GM19455 (cell line): ENCODE measurements around the gene PARD3B.

Experiments
- ATAC-seq: cut with Tn5 transposase; IDR thresholded peaks from one replicate; pipeline ENCODE4 v1.9.1; 2021; ENCODE audit not compliant: unreplicated experiment

PARD3B gene

GRCh38 chr2:204984518-204984917 lies 439.2 kb downstream of the PARD3B start:
- no peak for ATAC-seq

GRCh38 chr2:204986641-204987040 lies 441.4 kb downstream of the PARD3B start:
- no peak for ATAC-seq

GRCh38 chr2:204988836-204989235 lies 443.6 kb downstream of the PARD3B start:
- ATAC-seq: no peak

- ATAC-seq: no peak
These were observed 444.6 kb downstream of the PARD3B start for GRCh38 chr2:204989877-204990276.

GRCh38 chr2:205001300-205001966 lies 456.2 kb downstream of the PARD3B start:
- no peak for ATAC-seq

- ATAC-seq: no peak
These were observed 457.1 kb downstream of the PARD3B start for GRCh38 chr2:205002390-205002789.

GRCh38 chr2:205003288-205003687 lies 458.0 kb downstream of the PARD3B start:
- ATAC-seq: no peak

GRCh38 chr2:205010196-205010595 lies 464.9 kb downstream of the PARD3B start:
- ATAC-seq: no peak

GRCh38 chr2:205011031-205011430 lies 465.8 kb downstream of the PARD3B start:
- ATAC-seq: no peak

GRCh38 chr2:205012961-205013360 lies 467.7 kb downstream of the PARD3B start:
- ATAC-seq: no peak

GRCh38 chr2:205013586-205013985 lies 468.3 kb downstream of the PARD3B start:
- no peak for ATAC-seq

GRCh38 chr2:205014201-205014600 lies 468.9 kb downstream of the PARD3B start:
- no peak for ATAC-seq

GRCh38 chr2:205017381-205017780 lies 472.1 kb downstream of the PARD3B start:
- ATAC-seq: no peak

GRCh38 chr2:205017912-205018311 lies 472.6 kb downstream of the PARD3B start:
- no peak for ATAC-seq

GRCh38 chr2:205020673-205021072 lies 475.4 kb downstream of the PARD3B start:
- ATAC-seq: no peak

- no peak for ATAC-seq
These were observed 477.6 kb downstream of the PARD3B start for GRCh38 chr2:205022841-205023240.

GRCh38 chr2:205024822-205025518 lies 479.7 kb downstream of the PARD3B start:
- ATAC-seq: no peak

GRCh38 chr2:205025580-205026240 lies 480.4 kb downstream of the PARD3B start:
- ATAC-seq: no peak

- no peak for ATAC-seq
These were observed 485.4 kb downstream of the PARD3B start for GRCh38 chr2:205030695-205031094.

- no peak for ATAC-seq
These were observed 486.8 kb downstream of the PARD3B start for GRCh38 chr2:205032093-205032551.

GRCh38 chr2:205033431-205033830 lies 488.2 kb downstream of the PARD3B start:
- ATAC-seq: no peak

GRCh38 chr2:205034034-205034433 lies 488.8 kb downstream of the PARD3B start:
- ATAC-seq: no peak
